GM19452 (cell line): Measurements from ENCODE around the gene AGFG1.

Experiments
- ATAC-seq: cut with Tn5 transposase; IDR thresholded peaks from one replicate; pipeline ENCODE4 v1.9.1; 2021; ENCODE audit not compliant: unreplicated experiment

Gene AGFG1

GRCh38 chr2:227471924-227472264, at the start of gene AGFG1:
AGFG1 (plus strand) TSS chr2:227472156; CDS start chr2:227472422, 266 bp downstream.
- peak; percentile 90 for ATAC-seq

- no peak for ATAC-seq
Observed at GRCh38 chr2:227423656-227424499, 48.1 kb upstream of the AGFG1 start.

- no peak for ATAC-seq
Observed at GRCh38 chr2:227428731-227429285, 43.1 kb upstream of the AGFG1 start.

DNA sequence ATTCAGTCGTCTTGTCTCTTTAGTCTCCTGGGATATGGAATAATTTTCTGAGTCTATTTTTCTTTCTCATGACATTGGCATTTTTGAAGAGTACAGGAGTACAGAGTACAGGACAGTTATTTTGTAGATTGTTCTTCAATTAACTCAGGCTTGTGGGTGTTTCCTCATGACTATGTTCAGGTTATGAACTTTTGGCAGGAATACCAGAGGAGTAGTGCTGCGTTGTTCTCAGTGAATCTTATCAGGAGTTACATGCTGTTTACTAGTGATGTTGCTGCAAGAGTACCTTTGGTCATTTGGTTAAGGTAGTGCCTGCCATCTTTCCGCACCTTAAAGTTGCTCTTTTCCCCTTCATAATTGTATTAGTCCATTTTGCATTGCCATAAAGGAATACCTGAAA, 41.3 kb upstream of the AGFG1 start:
- ATAC-seq, result no peak

GRCh38 chr2:227433171-227433570, 38.8 kb upstream of the AGFG1 start:
- ATAC-seq, result no peak

DNA sequence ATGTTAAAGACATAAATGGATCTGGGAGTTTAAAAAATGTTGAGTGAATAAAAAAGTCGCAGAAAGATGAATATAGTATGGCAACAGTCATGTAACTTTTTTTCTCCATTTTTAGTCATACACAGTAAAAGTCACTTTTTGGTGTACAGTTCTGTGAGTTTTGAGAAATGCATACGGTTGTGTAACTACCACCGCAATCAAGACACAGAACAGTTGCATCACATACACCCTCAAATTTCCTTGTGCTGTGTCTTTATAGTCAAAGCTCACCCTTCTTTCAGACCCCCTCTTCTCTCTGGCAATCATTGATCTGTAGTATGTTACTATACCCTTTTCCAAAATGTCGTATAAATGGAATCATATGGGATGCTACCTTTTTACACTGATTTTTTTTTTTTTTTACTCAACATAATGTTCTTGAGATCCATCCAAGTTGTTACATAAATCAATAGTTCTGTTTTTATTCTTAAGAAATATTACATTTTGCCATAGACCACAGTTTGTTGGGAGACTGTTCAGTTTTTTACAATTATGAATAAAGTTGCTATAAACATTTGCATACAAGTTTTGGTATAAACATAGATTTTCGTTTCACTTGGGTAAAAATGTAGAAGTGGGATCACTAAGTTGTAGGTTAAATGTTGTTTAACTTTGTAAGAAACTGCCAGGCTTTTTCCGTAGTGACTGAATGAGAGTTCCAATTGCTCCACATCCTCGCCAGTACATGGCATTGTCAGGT, 35.4 kb upstream of the AGFG1 start:
- no peak for ATAC-seq

- no peak for ATAC-seq
Observed at GRCh38 chr2:227439214-227439613, 32.7 kb upstream of the AGFG1 start.

GRCh38 chr2:227442639-227443038, 29.3 kb upstream of the AGFG1 start:
- no peak for ATAC-seq

GRCh38 chr2:227443889-227444568, 27.9 kb upstream of the AGFG1 start:
- no peak for ATAC-seq

DNA sequence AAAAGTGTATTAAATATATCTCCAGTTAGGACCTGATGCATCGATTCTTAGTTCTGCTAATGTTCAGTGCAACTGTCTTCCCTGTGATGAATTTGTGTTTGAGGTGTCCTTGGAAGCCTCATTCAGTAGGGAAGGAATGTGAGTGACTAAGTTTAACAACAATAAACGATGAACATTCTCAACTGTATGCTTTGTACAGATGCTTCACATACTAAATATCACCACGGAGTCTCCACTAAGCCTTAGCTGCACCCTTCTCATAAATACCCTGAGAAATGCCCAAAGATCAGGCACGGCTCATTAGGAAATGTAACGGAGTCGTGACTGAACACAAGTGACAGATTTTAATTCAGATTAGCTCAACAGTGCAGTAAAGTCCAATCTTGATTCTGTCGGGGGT, 24.4 kb upstream of the AGFG1 start:
- no peak for ATAC-seq

DNA sequence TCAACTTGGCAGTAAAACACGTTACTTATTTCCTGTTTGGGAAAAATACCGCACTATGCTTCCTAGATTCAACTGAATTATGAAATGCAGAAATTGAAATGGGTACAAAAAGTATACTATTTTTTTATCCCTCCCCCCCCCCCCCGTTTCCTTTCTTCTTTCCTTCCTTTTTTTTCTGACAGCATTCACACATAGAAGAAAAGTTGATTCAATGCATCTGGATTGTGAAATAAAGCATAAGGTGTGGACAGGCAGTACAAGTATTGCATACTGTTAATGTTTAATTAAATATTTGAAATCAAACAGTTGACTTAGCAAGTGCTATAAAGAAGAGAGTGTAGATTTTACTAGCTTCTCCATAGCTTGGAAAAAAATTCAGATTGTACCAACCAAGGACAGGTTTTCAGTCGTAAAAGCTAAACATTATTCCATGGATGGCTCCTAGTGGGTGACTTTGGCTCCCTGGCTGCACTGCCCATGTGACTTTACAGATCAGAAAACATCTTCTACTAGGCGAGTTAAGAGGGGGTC, 21.6 kb upstream of the AGFG1 start:
- no peak for ATAC-seq

- ATAC-seq, result no peak
Observed at GRCh38 chr2:227450926-227451654, 20.9 kb upstream of the AGFG1 start.

GRCh38 chr2:227451655-227451992, 20.3 kb upstream of the AGFG1 start:
- no peak for ATAC-seq

DNA sequence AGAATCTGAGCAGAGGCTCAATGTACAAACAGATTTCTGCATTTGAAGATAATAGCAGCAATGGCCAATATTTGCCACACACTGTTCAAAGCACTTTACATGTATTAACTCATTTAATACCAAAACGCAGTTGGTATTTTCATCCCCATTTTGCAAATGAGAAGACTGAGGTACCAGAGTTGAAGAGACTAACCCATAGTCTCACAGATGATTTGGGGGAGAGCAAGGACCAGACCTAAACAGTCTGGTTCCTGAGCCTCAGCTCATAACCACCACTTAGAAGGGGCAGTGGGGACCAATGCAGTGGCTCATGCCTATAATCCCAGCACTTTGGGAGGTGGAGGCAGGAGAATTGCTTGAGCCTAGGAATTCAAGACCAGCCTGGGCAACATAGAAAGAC, 18.1 kb upstream of the AGFG1 start:
- no peak for ATAC-seq

GRCh38 chr2:227454323-227454860, 17.6 kb upstream of the AGFG1 start:
- ATAC-seq, result no peak

GRCh38 chr2:227455200-227455599, 16.8 kb upstream of the AGFG1 start:
- no peak for ATAC-seq

DNA sequence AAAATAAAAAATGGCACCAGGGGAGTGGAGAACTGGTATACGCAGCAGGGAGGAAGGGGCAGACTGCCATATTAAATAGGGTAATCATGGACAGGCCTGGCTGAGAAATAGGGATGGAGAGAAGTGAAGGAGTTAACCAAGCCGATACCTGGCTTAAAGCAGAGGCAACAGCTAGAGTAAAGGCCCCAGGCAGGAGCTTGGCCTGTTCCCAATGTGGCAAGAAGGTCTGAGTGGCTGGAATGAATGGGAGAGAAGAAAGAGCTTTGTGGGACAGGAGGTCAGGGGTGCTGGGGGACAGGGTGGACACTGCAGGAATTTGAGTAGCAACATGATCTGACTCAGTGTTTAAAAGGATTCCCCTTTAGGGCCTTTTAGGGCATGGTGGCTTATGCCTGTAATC, 15.9 kb upstream of the AGFG1 start:
- no peak for ATAC-seq

DNA sequence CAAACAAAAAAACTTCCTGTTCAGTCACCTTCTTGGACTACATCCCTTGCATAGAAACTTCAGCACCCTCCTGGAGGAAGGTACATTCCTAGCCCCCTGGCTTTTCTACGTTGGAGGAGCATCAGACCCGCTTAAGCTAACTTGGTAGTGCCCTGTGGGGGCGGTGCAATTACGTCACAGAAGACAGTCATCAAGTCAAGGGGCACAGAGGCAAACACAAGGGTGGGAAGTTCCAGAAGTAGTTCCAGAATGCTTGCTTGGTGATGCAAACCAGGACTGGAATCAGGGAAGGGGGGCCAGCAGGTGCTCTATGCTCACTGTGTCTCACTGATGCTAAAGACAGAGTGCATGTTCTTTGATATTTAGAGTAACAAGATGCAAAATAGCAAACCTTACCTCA, 15.2 kb upstream of the AGFG1 start:
- ATAC-seq, result no peak

DNA sequence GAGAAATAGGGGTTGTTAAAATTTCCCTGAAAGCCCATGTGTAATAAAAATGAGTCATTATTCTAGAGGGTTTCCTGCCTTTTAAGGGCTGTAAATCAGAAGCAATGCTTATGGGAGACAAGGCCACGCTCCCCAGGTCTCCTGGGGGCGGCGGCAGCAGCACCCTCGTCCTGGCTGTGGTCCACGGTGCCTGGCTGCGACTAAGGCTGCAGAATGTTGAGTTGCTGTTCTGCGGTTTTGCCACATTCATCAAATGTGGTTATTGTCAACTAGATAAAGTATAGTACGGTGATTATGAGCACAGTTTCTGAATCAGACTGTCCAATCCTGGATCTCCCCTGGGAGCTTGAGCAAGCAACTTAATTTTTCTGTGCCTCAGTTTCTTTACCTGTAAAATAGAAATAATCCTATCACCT, 11.9 kb upstream of the AGFG1 start:
- ATAC-seq, result peak; percentile 39

- ATAC-seq, result no peak
Observed at GRCh38 chr2:227460833-227461232, 11.1 kb upstream of the AGFG1 start.
